DND-41 (cell line): ENCODE data around the gene RNF168.

Source experiments
- EZH2 ChIP-seq: IDR thresholded peaks from 3 replicates; pipeline ENCODE4 v1.6.1; 2012; ENCODE audit warnings: borderline replicate concordance, low read depth, mild to moderate bottlenecking, moderate library complexity, low read length, inconsistent platforms; ENCODE audit not compliant: severe bottlenecking
- TF ChIP-seq, protein P1 (sequence below): IDR thresholded peaks from 2 replicates; pipeline ENCODE4 v1.5.1; 2012; ENCODE audit warnings: borderline replicate concordance, low read length, moderate library complexity, mild to moderate bottlenecking; ENCODE audit not compliant: poor library complexity, severe bottlenecking; ENCODE audit errors: extremely low read depth

DNA sequence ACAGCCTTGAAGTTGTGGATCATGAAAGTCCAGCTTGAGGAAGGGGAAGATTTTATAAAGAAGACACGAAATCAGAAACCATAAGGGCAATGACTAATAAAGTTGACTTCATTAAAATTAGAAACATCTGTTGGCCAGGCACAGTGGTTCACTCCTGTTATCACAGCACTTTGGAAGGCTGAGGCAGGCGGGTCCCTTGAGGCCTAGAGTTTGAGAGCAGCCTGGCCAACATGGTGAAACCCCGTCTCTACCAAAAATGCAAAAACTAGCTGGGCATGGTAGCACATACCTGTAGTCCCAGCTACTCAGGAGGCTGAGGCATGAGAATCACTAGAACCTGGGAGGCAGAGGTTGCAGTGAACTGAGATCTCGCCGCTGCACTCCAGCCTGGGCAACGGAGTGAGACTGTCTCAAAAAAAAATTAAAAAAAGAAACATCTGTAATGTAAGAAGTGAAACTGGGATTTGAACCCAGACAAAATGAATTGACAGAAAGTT, 63.5 kb downstream of the RNF168 start:
- TF ChIP-seq, protein P1, sequence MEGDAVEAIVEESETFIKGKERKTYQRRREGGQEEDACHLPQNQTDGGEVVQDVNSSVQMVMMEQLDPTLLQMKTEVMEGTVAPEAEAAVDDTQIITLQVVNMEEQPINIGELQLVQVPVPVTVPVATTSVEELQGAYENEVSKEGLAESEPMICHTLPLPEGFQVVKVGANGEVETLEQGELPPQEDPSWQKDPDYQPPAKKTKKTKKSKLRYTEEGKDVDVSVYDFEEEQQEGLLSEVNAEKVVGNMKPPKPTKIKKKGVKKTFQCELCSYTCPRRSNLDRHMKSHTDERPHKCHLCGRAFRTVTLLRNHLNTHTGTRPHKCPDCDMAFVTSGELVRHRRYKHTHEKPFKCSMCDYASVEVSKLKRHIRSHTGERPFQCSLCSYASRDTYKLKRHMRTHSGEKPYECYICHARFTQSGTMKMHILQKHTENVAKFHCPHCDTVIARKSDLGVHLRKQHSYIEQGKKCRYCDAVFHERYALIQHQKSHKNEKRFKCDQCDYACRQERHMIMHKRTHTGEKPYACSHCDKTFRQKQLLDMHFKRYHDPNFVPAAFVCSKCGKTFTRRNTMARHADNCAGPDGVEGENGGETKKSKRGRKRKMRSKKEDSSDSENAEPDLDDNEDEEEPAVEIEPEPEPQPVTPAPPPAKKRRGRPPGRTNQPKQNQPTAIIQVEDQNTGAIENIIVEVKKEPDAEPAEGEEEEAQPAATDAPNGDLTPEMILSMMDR: no peak
- TF ChIP-seq EZH2: no peak
